ENCODE measurements around the gene BYSL.

The BYSL gene

DNA sequence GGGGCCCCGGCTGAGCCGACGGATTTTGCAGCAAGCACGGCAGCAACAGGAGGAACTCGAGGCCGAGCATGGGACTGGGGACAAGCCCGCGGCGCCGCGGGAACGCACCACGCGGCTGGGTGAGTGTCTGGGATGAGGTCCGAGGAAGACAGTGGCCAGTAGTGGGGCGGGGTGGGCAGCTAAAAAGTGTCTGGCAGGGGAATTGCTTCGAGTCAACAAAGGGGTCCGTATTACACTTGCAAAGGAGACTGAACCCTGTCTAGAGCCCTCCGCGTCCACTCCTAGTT lies 356 bp downstream of the BYSL start:
- H3K27me3 ChIP-seq (ENCODE audit: control insufficient read depth in 1 of 2, insufficient read depth in 2 of 2, low read length in 2 of 2) = no peaks in the 10 kb centered on the region
- no peaks in the 10 kb centered on the region for H3K9me3 ChIP-seq (ENCODE audit: low read length)
- H3K36me3 ChIP-seq (ENCODE audit: insufficient read depth, low read length) = no peaks in the 10 kb centered on the region
- peak overlapping the region; percentile 95 for H3K27ac ChIP-seq (ENCODE audit: low read depth, low read length)
- H3K4me1 ChIP-seq (ENCODE audit: insufficient read depth, low read length) = peaks cover 29% of the 10 kb centered on the region
- peak overlapping the region; percentile 96 for H3K9ac ChIP-seq (ENCODE audit: low read length)
- H3K4me3 ChIP-seq (ENCODE audit: low read depth in 1 of 2, low read length in 2 of 2) = peak overlapping the region; percentile 91 to 96

DNA sequence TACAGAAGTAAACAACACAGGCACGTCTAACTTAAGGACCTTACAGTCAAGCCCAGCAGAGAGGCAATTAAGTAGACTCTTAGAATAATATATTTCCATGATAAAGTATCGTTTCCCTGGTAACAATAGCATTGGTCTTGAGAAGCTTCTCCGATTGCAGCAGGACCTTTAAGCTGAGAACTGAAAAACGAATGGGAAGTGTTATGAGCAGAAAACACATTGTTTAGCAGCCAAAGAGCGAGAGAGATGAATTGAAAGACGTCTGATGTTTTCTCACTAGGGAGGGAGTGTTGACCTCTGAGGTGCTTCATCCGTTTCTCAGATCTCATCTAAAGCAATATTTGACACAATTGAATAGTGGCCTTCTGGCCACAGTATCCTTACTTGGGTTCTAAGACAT lies 855 bp downstream of the BYSL start:
- Histone ChIP-seq H3K27me3 (ENCODE audit: control insufficient read depth in 1 of 2, insufficient read depth in 2 of 2, low read length in 2 of 2) (no peaks in the 10 kb centered on the region), H3K9ac (ENCODE audit: low read length) (peak overlapping the region; percentile 96), H3K36me3 (ENCODE audit: insufficient read depth, low read length) (peaks cover under 1% of the 10 kb centered on the region), H3K4me1 (ENCODE audit: insufficient read depth, low read length) (peaks cover 29% of the 10 kb centered on the region), H3K4me3 (ENCODE audit: low read depth in 1 of 2, low read length in 2 of 2) (peak overlapping the region; percentile 91 to 96), H3K27ac (ENCODE audit: low read depth, low read length) (no peak overlapping the region), H3K9me3 (ENCODE audit: low read length) (no peaks in the 10 kb centered on the region)

DNA sequence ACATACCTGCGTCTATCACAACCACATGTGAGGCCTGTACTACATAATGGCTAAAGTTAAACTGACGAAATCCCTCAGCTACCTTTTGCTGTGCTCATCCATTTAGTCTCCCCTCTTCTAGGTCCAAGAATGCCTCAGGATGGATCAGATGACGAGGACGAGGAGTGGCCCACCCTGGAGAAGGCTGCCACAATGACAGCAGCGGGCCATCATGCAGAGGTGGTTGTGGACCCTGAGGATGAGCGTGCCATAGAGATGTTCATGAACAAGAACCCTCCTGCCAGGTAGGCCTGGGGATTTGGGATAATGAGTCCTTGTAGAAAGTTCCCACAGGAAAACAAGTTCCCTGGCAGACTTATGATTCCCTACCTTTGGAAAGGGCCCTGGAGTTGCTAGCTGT lies 6.0 kb downstream of the BYSL start:
- Histone ChIP-seq H3K4me1 (ENCODE audit: insufficient read depth, low read length) (peaks cover 8% of the 10 kb centered on the region), H3K27me3 (ENCODE audit: control insufficient read depth in 1 of 2, insufficient read depth in 2 of 2, low read length in 2 of 2) (no peaks in the 10 kb centered on the region), H3K4me3 (ENCODE audit: low read depth in 1 of 2, low read length in 2 of 2) (no peak overlapping the region), H3K9ac (ENCODE audit: low read length) (no peak overlapping the region), H3K27ac (ENCODE audit: low read depth, low read length) (no peak overlapping the region), H3K36me3 (ENCODE audit: insufficient read depth, low read length) (peaks cover 50% of the 10 kb centered on the region), H3K9me3 (ENCODE audit: low read length) (no peaks in the 10 kb centered on the region)

GRCh38 chr6:41929924-41930323 lies 8.6 kb downstream of the BYSL start:
- no peak overlapping the region for H3K27ac ChIP-seq (ENCODE audit: low read depth, low read length)
- no peak overlapping the region for H3K9ac ChIP-seq (ENCODE audit: low read length)
- H3K27me3 ChIP-seq (ENCODE audit: control insufficient read depth in 1 of 2, insufficient read depth in 2 of 2, low read length in 2 of 2) = no peaks in the 10 kb centered on the region
- H3K4me1 ChIP-seq (ENCODE audit: insufficient read depth, low read length) = no peaks in the 10 kb centered on the region
- H3K36me3 ChIP-seq (ENCODE audit: insufficient read depth, low read length) = peaks cover 69% of the 10 kb centered on the region
- no peaks in the 10 kb centered on the region for H3K9me3 ChIP-seq (ENCODE audit: low read length)
- no peak overlapping the region for H3K4me3 ChIP-seq (ENCODE audit: low read depth in 1 of 2, low read length in 2 of 2)

- H3K27ac ChIP-seq (ENCODE audit: low read depth, low read length) = no peak overlapping the region
- H3K4me3 ChIP-seq (ENCODE audit: low read depth in 1 of 2, low read length in 2 of 2) = no peak overlapping the region
- peaks cover 88% of the 10 kb centered on the region for H3K36me3 ChIP-seq (ENCODE audit: insufficient read depth, low read length)
- peaks cover 4% of the 10 kb centered on the region for H3K4me1 ChIP-seq (ENCODE audit: insufficient read depth, low read length)
- no peaks in the 10 kb centered on the region for H3K9me3 ChIP-seq (ENCODE audit: low read length)
- H3K27me3 ChIP-seq (ENCODE audit: control insufficient read depth in 1 of 2, insufficient read depth in 2 of 2, low read length in 2 of 2) = no peaks in the 10 kb centered on the region
- no peak overlapping the region for H3K9ac ChIP-seq (ENCODE audit: low read length)
Observed at GRCh38 chr6:41931792-41932191, 10.5 kb downstream of the BYSL start.

DNA sequence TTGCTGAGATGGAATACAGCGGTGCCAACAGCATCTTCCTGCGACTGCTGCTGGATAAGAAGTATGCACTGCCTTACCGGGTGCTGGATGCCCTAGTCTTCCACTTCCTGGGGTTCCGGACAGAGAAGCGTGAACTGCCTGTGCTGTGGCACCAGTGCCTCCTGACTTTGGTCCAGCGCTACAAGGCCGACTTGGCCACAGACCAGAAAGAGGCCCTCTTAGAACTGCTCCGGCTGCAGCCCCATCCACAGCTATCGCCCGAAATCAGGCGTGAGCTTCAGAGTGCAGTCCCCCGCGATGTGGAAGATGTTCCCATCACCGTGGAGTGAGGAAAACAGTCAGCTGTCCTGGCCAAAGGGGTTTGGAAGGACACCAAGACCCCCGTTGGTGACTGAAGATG lies 11.1 kb downstream of the BYSL start:
- Histone ChIP-seq H3K36me3 (ENCODE audit: insufficient read depth, low read length) (peaks cover 87% of the 10 kb centered on the region), H3K9me3 (ENCODE audit: low read length) (no peaks in the 10 kb centered on the region), H3K4me3 (ENCODE audit: low read depth in 1 of 2, low read length in 2 of 2) (no peak overlapping the region), H3K27me3 (ENCODE audit: control insufficient read depth in 1 of 2, insufficient read depth in 2 of 2, low read length in 2 of 2) (no peaks in the 10 kb centered on the region), H3K27ac (ENCODE audit: low read depth, low read length) (no peak overlapping the region), H3K9ac (ENCODE audit: low read length) (no peak overlapping the region), H3K4me1 (ENCODE audit: insufficient read depth, low read length) (peaks cover 10% of the 10 kb centered on the region)

GRCh38 chr6:41934278-41935192 lies 13.2 kb downstream of the BYSL start:
- no peak overlapping the region for H3K9ac ChIP-seq (ENCODE audit: low read length)
- peaks cover 32% of the 10 kb centered on the region for H3K4me1 ChIP-seq (ENCODE audit: insufficient read depth, low read length)
- no peak overlapping the region for H3K4me3 ChIP-seq (ENCODE audit: low read depth in 1 of 2, low read length in 2 of 2)
- H3K27ac ChIP-seq (ENCODE audit: low read depth, low read length) = no peak overlapping the region
- H3K36me3 ChIP-seq (ENCODE audit: insufficient read depth, low read length) = peaks cover 67% of the 10 kb centered on the region
- H3K27me3 ChIP-seq (ENCODE audit: control insufficient read depth in 1 of 2, insufficient read depth in 2 of 2, low read length in 2 of 2) = no peaks in the 10 kb centered on the region
- no peaks in the 10 kb centered on the region for H3K9me3 ChIP-seq (ENCODE audit: low read length)

GRCh38 chr6:41935193-41935574 lies 13.9 kb downstream of the BYSL start:
- Histone ChIP-seq H3K9me3 (ENCODE audit: low read length) (no peaks in the 10 kb centered on the region), H3K27me3 (ENCODE audit: control insufficient read depth in 1 of 2, insufficient read depth in 2 of 2, low read length in 2 of 2) (no peaks in the 10 kb centered on the region), H3K36me3 (ENCODE audit: insufficient read depth, low read length) (peaks cover 61% of the 10 kb centered on the region), H3K27ac (ENCODE audit: low read depth, low read length) (no peak overlapping the region), H3K9ac (ENCODE audit: low read length) (no peak overlapping the region), H3K4me1 (ENCODE audit: insufficient read depth, low read length) (peaks cover 38% of the 10 kb centered on the region), H3K4me3 (ENCODE audit: low read depth in 1 of 2, low read length in 2 of 2) (no peak overlapping the region)

DNA sequence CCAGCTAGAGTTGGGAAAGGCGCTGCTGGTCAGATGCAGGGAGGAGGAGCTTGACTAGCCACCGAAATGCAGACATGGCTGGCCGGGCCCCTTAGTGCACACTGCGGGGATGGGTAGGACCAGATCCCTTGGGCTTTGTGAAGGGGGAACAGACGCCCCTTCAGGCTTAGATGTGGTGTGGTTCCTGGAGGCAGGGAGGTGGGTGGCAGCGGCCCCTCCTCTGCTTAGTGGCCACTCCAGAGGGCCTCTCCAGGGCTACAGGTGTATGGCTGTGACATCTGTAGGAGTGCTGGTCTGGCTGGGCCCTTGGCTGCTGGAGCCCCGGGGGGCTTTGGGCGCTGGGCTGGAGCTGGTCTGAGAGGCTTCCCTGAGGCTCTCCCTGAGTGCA lies 14.4 kb downstream of the BYSL start:
- Histone ChIP-seq H3K36me3 (ENCODE audit: insufficient read depth, low read length) (peaks cover 56% of the 10 kb centered on the region), H3K27me3 (ENCODE audit: control insufficient read depth in 1 of 2, insufficient read depth in 2 of 2, low read length in 2 of 2) (no peaks in the 10 kb centered on the region), H3K27ac (ENCODE audit: low read depth, low read length) (no peak overlapping the region), H3K9me3 (ENCODE audit: low read length) (no peaks in the 10 kb centered on the region), H3K4me3 (ENCODE audit: low read depth in 1 of 2, low read length in 2 of 2) (no peak overlapping the region), H3K9ac (ENCODE audit: low read length) (no peak overlapping the region), H3K4me1 (ENCODE audit: insufficient read depth, low read length) (peaks cover 43% of the 10 kb centered on the region)

DNA sequence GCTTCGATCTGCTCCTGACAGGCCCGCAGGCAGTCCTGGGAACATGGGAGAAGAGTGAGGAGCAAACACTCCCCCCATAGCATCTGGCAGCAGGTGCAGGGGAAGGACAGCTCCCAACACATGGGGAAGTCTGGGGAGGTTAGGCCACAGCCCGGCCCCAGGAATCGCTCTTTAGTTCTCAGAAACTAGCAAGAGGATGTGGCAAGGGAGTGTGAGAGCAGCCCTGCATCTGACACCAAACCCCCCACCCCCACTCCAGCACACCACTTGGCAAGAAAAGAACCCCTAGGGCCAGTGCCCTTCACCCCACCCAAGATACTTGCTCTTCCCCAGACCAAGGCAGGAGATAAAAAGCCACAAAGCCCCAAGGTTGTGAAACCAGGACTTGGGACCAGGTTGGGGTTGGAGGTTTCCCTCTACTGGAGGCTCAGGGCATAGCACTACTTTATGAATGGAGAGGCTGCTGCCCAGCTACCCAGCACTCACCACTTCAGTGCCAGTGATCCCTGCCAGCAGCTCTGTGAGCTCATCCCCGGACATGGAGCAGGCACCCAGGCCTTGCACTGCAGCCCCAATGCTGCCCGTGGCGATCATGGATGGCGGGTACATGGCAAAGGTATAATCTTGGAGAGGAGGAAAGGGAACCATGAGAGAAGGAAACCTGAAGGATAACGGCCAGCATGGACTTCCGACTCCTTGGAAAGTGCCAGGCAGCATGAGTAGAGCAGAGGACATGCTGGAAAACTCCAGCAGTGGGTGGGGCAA lies 15.0 kb downstream of the BYSL start:
- Histone ChIP-seq H3K4me3 (ENCODE audit: low read depth in 1 of 2, low read length in 2 of 2) (no peak overlapping the region), H3K4me1 (ENCODE audit: insufficient read depth, low read length) (peaks cover 44% of the 10 kb centered on the region), H3K27ac (ENCODE audit: low read depth, low read length) (peak overlapping the region; percentile 4), H3K9me3 (ENCODE audit: low read length) (no peaks in the 10 kb centered on the region), H3K9ac (ENCODE audit: low read length) (no peak overlapping the region), H3K36me3 (ENCODE audit: insufficient read depth, low read length) (peaks cover 50% of the 10 kb centered on the region), H3K27me3 (ENCODE audit: control insufficient read depth in 1 of 2, insufficient read depth in 2 of 2, low read length in 2 of 2) (no peaks in the 10 kb centered on the region)

GRCh38 chr6:41937472-41937860 lies 16.2 kb downstream of the BYSL start:
- Histone ChIP-seq H3K36me3 (ENCODE audit: insufficient read depth, low read length) (peaks cover 38% of the 10 kb centered on the region), H3K9me3 (ENCODE audit: low read length) (no peaks in the 10 kb centered on the region), H3K4me3 (ENCODE audit: low read depth in 1 of 2, low read length in 2 of 2) (no peak overlapping the region), H3K4me1 (ENCODE audit: insufficient read depth, low read length) (peaks cover 48% of the 10 kb centered on the region), H3K27me3 (ENCODE audit: control insufficient read depth in 1 of 2, insufficient read depth in 2 of 2, low read length in 2 of 2) (no peaks in the 10 kb centered on the region), H3K27ac (ENCODE audit: low read depth, low read length) (no peak overlapping the region), H3K9ac (ENCODE audit: low read length) (no peak overlapping the region)

All from muscle layer of colon (tissue), 2 donors.